ENCODE results near the gene LARGE1. TPM values are rescaled to one million over a fixed set of nuclear protein-coding genes. Genes with fewer than 3 reads are reported as not detected.

The LARGE1 gene
- polyA plus RNA-seq, 6 donors from 2014 or later: 3.6 to 9.5 (median 5.6) TPM

GRCh38 chr22:33659448-33659847 lies 260.8 kb downstream of the LARGE1 start:
- DNase-seq: no peak
- peaks cover 21 to 40% (median 24%) of the 10 kb centered on the region in 3 donors for H3K4me1 Mint-ChIP-seq
- peaks cover 2 to 15% (median 4%) of the 10 kb centered on the region in 7 donors for H3K9me3 Mint-ChIP-seq
- no peak for ATAC-seq (ENCODE audit: low read depth in 2 of 2)
- H3K27ac Mint-ChIP-seq: peak overlapping the region in 1 of 6 donors; percentile 9
- peaks cover 19 to 38% of the 10 kb centered on the region in 2 donors for H3K36me3 Mint-ChIP-seq
- no peaks in the 10 kb centered on the region for H3K27me3 Mint-ChIP-seq
- no peak overlapping the region for H3K4me3 Mint-ChIP-seq

- H3K27ac Mint-ChIP-seq: no peak overlapping the region
- peaks cover 14 to 39% (median 17%) of the 10 kb centered on the region in 3 donors for H3K4me1 Mint-ChIP-seq
- DNase-seq (no peak), ATAC-seq (ENCODE audit: low read depth in 2 of 2) (no peak)
- H3K36me3 Mint-ChIP-seq: peaks cover 19 to 42% of the 10 kb centered on the region in 2 donors
- H3K4me3 Mint-ChIP-seq: no peak overlapping the region
- no peaks in the 10 kb centered on the region for H3K27me3 Mint-ChIP-seq
- peaks cover 2 to 15% (median 4%) of the 10 kb centered on the region in 7 donors for H3K9me3 Mint-ChIP-seq
Observed at GRCh38 chr22:33658775-33659174, 261.5 kb downstream of the LARGE1 start.

GRCh38 chr22:33657670-33658069 lies 262.6 kb downstream of the LARGE1 start:
- no peak for ATAC-seq (ENCODE audit: low read depth in 2 of 2)
- Mint-ChIP-seq H3K27ac (peak overlapping the region in 1 of 6 donors; percentile 45), H3K4me3 (no peak overlapping the region), H3K9me3 (peaks cover 2 to 15% (median 4%) of the 10 kb centered on the region in 7 donors), H3K27me3 (no peaks in the 10 kb centered on the region), H3K36me3 (peaks cover 19 to 42% of the 10 kb centered on the region in 2 donors), H3K4me1 (peaks cover 11 to 35% (median 13%) of the 10 kb centered on the region in 3 donors)
- DNase-seq: no peak

- ATAC-seq (ENCODE audit: low read depth in 2 of 2) (no peak), DNase-seq (no peak)
- Mint-ChIP-seq H3K9me3 (peaks cover 2 to 15% (median 4%) of the 10 kb centered on the region in 7 donors), H3K27ac (no peak overlapping the region), H3K4me1 (peaks cover 6 to 34% (median 13%) of the 10 kb centered on the region in 3 donors), H3K4me3 (no peak overlapping the region), H3K27me3 (no peaks in the 10 kb centered on the region), H3K36me3 (peaks cover 19 to 42% of the 10 kb centered on the region in 2 donors)
Observed at GRCh38 chr22:33656808-33657628, 263.3 kb downstream of the LARGE1 start.

GRCh38 chr22:33654173-33654895 lies 265.9 kb downstream of the LARGE1 start:
- no peak for DNase-seq
- H3K4me1 Mint-ChIP-seq: peaks cover 10 to 35% (median 17%) of the 10 kb centered on the region in 3 donors
- peaks cover 2 to 15% (median 4%) of the 10 kb centered on the region in 7 donors for H3K9me3 Mint-ChIP-seq
- ATAC-seq (ENCODE audit: low read depth in 2 of 2): no peak
- peak overlapping the region in 1 of 8 donors; percentile 48 for H3K4me3 Mint-ChIP-seq
- peak overlapping the region in 1 of 6 donors; percentile 64 for H3K27ac Mint-ChIP-seq
- peaks cover 35 to 59% of the 10 kb centered on the region in 2 donors for H3K36me3 Mint-ChIP-seq
- H3K27me3 Mint-ChIP-seq: no peaks in the 10 kb centered on the region

GRCh38 chr22:33653532-33654063 lies 266.7 kb downstream of the LARGE1 start:
- ATAC-seq (ENCODE audit: low read depth in 2 of 2) (no peak), DNase-seq (no peak)
- Mint-ChIP-seq H3K27ac (no peak overlapping the region), H3K4me1 (peaks cover 10 to 31% (median 17%) of the 10 kb centered on the region in 3 donors), H3K4me3 (no peak overlapping the region), H3K27me3 (no peaks in the 10 kb centered on the region), H3K36me3 (peaks cover 42 to 58% of the 10 kb centered on the region in 2 donors), H3K9me3 (peaks cover 2 to 15% (median 4%) of the 10 kb centered on the region in 7 donors)

- no peaks in the 10 kb centered on the region for H3K27me3 Mint-ChIP-seq
- no peak for DNase-seq
- no peak overlapping the region for H3K4me3 Mint-ChIP-seq
- peaks cover 49 to 63% of the 10 kb centered on the region in 2 donors for H3K36me3 Mint-ChIP-seq
- H3K4me1 Mint-ChIP-seq: peaks cover 11 to 35% (median 17%) of the 10 kb centered on the region in 3 donors
- peaks cover 2 to 21% (median 6%) of the 10 kb centered on the region in 7 donors for H3K9me3 Mint-ChIP-seq
- no peak for ATAC-seq (ENCODE audit: low read depth in 2 of 2)
- H3K27ac Mint-ChIP-seq: no peak overlapping the region
Observed at GRCh38 chr22:33652615-33653014, 267.7 kb downstream of the LARGE1 start.

GRCh38 chr22:33650244-33650643 lies 270.0 kb downstream of the LARGE1 start:
- H3K36me3 Mint-ChIP-seq: peaks cover 41 to 51% of the 10 kb centered on the region in 2 donors
- DNase-seq: no peak
- H3K27me3 Mint-ChIP-seq: no peaks in the 10 kb centered on the region
- ATAC-seq (ENCODE audit: low read depth in 2 of 2): no peak
- peak overlapping the region in 1 of 6 donors; percentile 47 for H3K27ac Mint-ChIP-seq
- peaks cover 0 to 19% (median 16%) of the 10 kb centered on the region in 7 donors for H3K9me3 Mint-ChIP-seq
- peaks cover 8 to 35% (median 16%) of the 10 kb centered on the region in 3 donors for H3K4me1 Mint-ChIP-seq
- H3K4me3 Mint-ChIP-seq: no peak overlapping the region

GRCh38 chr22:33648478-33648877 lies 271.8 kb downstream of the LARGE1 start:
- no peak overlapping the region for H3K27ac Mint-ChIP-seq
- no peak for ATAC-seq (ENCODE audit: low read depth in 2 of 2)
- no peak overlapping the region for H3K4me3 Mint-ChIP-seq

GRCh38 chr22:33640900-33641299 lies 279.4 kb downstream of the LARGE1 start:
- peaks cover 40 to 66% of the 10 kb centered on the region in 2 donors for H3K36me3 Mint-ChIP-seq
- H3K4me1 Mint-ChIP-seq: peaks cover 36 to 52% (median 43%) of the 10 kb centered on the region in 3 donors
- no peak overlapping the region for H3K4me3 Mint-ChIP-seq
- ATAC-seq (ENCODE audit: low read depth in 2 of 2): no peak
- H3K27ac Mint-ChIP-seq: peak overlapping the region in 1 of 6 donors; percentile 22
- peaks cover 6 to 43% (median 24%) of the 10 kb centered on the region in 7 donors for H3K9me3 Mint-ChIP-seq
- DNase-seq: no peak
- H3K27me3 Mint-ChIP-seq: no peaks in the 10 kb centered on the region

More at GRCh38 chr22:33648478-33648877, 271.8 kb downstream of the LARGE1 start:
- H3K4me1 Mint-ChIP-seq: peaks cover 20 to 42% (median 24%) of the 10 kb centered on the region in 3 donors
- peaks cover under 1 to 27% (median 19%) of the 10 kb centered on the region in 7 donors for H3K9me3 Mint-ChIP-seq
- H3K27me3 Mint-ChIP-seq: no peaks in the 10 kb centered on the region
- no peak for DNase-seq
- peaks cover 42 to 51% of the 10 kb centered on the region in 2 donors for H3K36me3 Mint-ChIP-seq

- Mint-ChIP-seq H3K9me3 (peaks cover 6 to 36% (median 17%) of the 10 kb centered on the region in 7 donors), H3K27ac (peak overlapping the region in 2 of 6 donors; percentile 7 to 48), H3K36me3 (peaks cover 37 to 59% of the 10 kb centered on the region in 2 donors), H3K4me1 (peaks cover 31 to 44% (median 40%) of the 10 kb centered on the region in 3 donors), H3K27me3 (no peaks in the 10 kb centered on the region), H3K4me3 (peak overlapping the region in 1 of 8 donors; percentile 48)
- no peak for DNase-seq
- ATAC-seq (ENCODE audit: low read depth in 2 of 2): no peak
Observed at GRCh38 chr22:33639588-33640254, 280.6 kb downstream of the LARGE1 start.

GRCh38 chr22:33635766-33636165 lies 284.5 kb downstream of the LARGE1 start:
- no peak for ATAC-seq (ENCODE audit: low read depth in 2 of 2)
- Mint-ChIP-seq H3K27ac (peak overlapping the region in 1 of 6 donors; percentile 24), H3K4me3 (no peak overlapping the region), H3K4me1 (peaks cover 5 to 13% (median 11%) of the 10 kb centered on the region in 3 donors), H3K9me3 (peaks cover 0 to 24% (median 6%) of the 10 kb centered on the region in 7 donors), H3K27me3 (no peaks in the 10 kb centered on the region), H3K36me3 (peaks cover 32 to 47% of the 10 kb centered on the region in 2 donors)
- no peak for DNase-seq
